ENCODE results near the gene CROCC2. TPM values are rescaled to one million over a fixed set of nuclear protein-coding genes. Genes with fewer than 3 reads are reported as not detected.

Gene CROCC2
- total and polyA plus RNA-seq, 7 donors = under 0.01 to 0.09 TPM; not detected in 5

DNA sequence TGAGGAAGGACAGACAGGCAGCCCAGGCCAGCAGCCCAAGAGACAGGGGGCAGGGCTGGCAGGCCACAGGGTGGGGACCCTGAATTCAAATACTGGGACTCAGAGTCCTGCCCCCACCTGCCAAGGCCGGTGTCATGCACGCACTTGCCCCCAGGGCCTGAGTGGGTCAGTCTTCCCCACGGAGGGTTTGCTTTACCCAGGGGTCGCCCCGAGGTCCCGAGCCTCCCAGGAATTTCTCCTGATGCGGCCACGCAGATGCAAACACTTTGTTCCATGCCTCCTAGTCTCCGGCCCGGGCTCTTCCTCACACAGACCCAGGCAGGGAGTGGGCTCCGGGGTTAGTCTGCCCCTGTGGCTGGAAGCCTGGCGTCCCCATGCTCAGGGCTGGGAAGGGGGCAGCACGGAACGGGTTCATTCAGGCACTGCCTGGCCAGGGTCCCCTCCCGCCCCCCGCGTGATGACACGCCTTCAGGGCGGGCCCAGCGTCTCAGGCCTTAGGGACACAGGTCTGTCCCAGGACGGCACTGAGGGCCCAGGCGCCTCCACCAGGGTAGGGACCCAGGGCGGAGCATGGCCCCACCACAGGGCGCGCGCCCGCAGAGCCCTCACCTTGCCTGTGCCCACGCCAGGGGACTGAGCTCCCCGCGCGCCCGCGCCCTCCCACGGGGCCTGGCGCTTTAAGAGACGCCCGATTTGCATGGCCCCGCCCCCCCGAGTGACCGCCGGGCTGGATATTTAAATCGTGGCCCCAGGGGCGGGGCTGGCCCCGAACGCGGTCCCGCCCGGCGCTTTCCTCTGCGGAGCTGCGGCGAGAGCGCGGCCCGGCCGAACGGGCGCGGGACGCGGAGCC, 91.9 kb downstream of the CROCC2 start, which contains the start of gene SNED1:
SNED1 (plus strand) TSS at position 763 of the 850 bp plus-strand sequence. CDS start 220 bp downstream, outside the sequence.
- DNase-seq = peak; percentile 93
- Histone ChIP-seq H3K27me3 (no peaks in the 10 kb centered on the region), H3K4me3 (peak within 1 kb of the TSS; percentile 42 to 73 (median 57)), H3K27ac (peak within 1 kb of the TSS; percentile 63 to 79 (median 74)), H3K9me3 (no peaks in the 10 kb centered on the region), H3K36me3 (peaks cover 0 to under 1% (median 0%) of the 10 kb centered on the region in 4 donors), H3K4me1 (peaks cover 0 to 20% (median 14%) of the 10 kb centered on the region in 4 donors)
- WGBS, 2 donors = 3 to 10% methylated on average over 61 of the region's 61 CpGs
- intact Hi-C loops (cut with DNase I) = no loop called here
- peak in 3 of 4 donors; percentile 12 to 57 (median 32) for TF ChIP-seq POLR2AphosphoS5 (IDR thresholded peaks at IDR 0.05)
- TF ChIP-seq EP300 (IDR thresholded peaks at IDR 0.05) = no peak
- no peak for TF ChIP-seq CTCF (IDR thresholded peaks at IDR 0.05)

- H3K4me1 ChIP-seq = peaks cover 0 to 20% (median 14%) of the 10 kb centered on the region in 4 donors
Observed at GRCh38 chr2:240998706-240998994, 92.5 kb downstream of the CROCC2 start.

DNA sequence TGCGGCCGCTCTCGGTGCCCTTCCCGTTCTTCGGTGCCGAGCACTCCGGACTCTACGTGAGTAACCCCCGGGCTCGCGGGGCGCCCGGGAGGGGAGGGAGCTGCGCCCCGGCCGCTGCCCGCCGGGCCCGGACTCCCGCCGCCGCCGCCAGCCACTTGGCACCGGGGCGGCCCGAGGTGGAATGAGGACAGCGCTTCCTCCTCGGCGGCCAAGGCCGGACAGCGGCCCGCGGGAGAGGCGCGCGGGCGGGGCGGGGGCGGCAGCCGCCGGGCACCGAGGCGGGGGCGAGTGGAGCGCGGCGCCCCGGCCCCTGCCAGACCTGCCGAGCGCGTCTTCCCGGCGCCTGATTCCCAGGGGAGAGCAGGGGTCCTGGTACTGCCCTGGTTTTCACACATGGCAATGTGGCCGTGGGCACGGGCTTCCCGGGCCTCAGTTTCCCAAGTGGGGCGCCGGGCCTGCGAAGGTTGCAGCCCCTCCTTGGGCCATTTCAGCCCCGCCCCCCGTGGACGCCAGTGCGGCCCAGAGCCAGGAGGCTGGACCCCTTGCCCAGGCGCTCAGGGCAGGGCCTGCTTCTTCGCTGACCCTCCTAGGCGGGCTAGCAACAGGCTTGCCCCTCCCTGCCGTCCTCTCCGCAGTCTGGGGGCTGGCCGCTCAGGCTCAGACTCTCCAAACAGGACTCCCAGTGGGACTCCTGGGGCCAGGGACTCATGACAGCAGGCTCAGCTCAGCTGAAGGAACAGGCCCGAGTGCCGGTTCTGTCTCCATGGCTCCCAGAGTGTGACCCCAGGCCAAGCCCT, 93.1 kb downstream of the CROCC2 start:
- Histone ChIP-seq H3K27me3 (no peaks in the 10 kb centered on the region), H3K4me1 (peaks cover 0 to 20% (median 14%) of the 10 kb centered on the region in 4 donors), H3K27ac (peak overlapping the region; percentile 42 to 73 (median 62)), H3K36me3 (peaks cover 0 to 9% (median 0%) of the 10 kb centered on the region in 4 donors), H3K9me3 (peaks cover 4 to 10% (median 7%) of the 10 kb centered on the region in 4 donors), H3K4me3 (peak overlapping the region; percentile 25 to 73 (median 57))
- 12 to 13% methylated on average over 71 of the region's 71 CpGs for WGBS, 2 donors
- peak; percentile 71 for DNase-seq
- intact Hi-C loops (cut with DNase I) = no loop called here
- TF ChIP-seq POLR2A (IDR thresholded peaks at IDR 0.05) (no peak), POLR2AphosphoS5 (IDR thresholded peaks at IDR 0.05) (no peak), CTCF (IDR thresholded peaks at IDR 0.05) (no peak), EP300 (IDR thresholded peaks at IDR 0.05) (no peak)

More at GRCh38 chr2:240998706-240998994, 92.5 kb downstream of the CROCC2 start:
- peak overlapping the region; percentile 42 to 73 (median 62) for H3K27ac ChIP-seq
- H3K4me3 ChIP-seq = peak overlapping the region; percentile 23 to 73 (median 57)
- peaks cover under 1 to 4% (median 2%) of the 10 kb centered on the region in 4 donors for H3K9me3 ChIP-seq
- WGBS, 2 donors = 1% methylated on average over 51 of the region's 51 CpGs
- DNase-seq = no peak
- no peaks in the 10 kb centered on the region for H3K27me3 ChIP-seq
- intact Hi-C loops (cut with DNase I) = no loop called here
- H3K36me3 ChIP-seq = peaks cover 0 to 6% (median 0%) of the 10 kb centered on the region in 4 donors
- TF ChIP-seq POLR2AphosphoS5 (IDR thresholded peaks at IDR 0.05) = no peak
- no peak for TF ChIP-seq CTCF (IDR thresholded peaks at IDR 0.05)
- TF ChIP-seq EP300 (IDR thresholded peaks at IDR 0.05) = no peak
- TF ChIP-seq POLR2A (IDR thresholded peaks at IDR 0.05) = no peak

GRCh38 chr2:240999873-241000541, 93.9 kb downstream of the CROCC2 start:
- 82 to 90% methylated on average over 19 of the region's 19 CpGs for WGBS, 2 donors
- DNase-seq = peak; percentile 59
- peaks cover 0 to 9% (median 0%) of the 10 kb centered on the region in 4 donors for H3K36me3 ChIP-seq
- H3K27me3 ChIP-seq = no peaks in the 10 kb centered on the region
- TF ChIP-seq POLR2A (IDR thresholded peaks at IDR 0.05) = no peak
- TF ChIP-seq EP300 (IDR thresholded peaks at IDR 0.05) = no peak
- no peak for TF ChIP-seq POLR2AphosphoS5 (IDR thresholded peaks at IDR 0.05)
- no peak for TF ChIP-seq CTCF (IDR thresholded peaks at IDR 0.05)
- peaks cover 0 to 20% (median 14%) of the 10 kb centered on the region in 4 donors for H3K4me1 ChIP-seq
- peaks cover 4 to 14% (median 9%) of the 10 kb centered on the region in 4 donors for H3K9me3 ChIP-seq
- H3K27ac ChIP-seq = no peak overlapping the region
- intact Hi-C loops (cut with DNase I) = no loop called here
- H3K4me3 ChIP-seq = peak overlapping the region in 3 of 4 donors; percentile 53 to 73 (median 61)

Measured in sigmoid colon (tissue), 7 donors.